HCT116 (cell line): ENCODE data around the gene DMGDH. TPM values are rescaled to one million over a fixed set of nuclear protein-coding genes. Genes with fewer than 3 reads are reported as not detected.

ENCODE experiments used
- ATAC-seq: fragments of 200-7000 bp; cut with Tn5 transposase; 2 replicates; pipeline ENCODE4 v1.9.1; 2020; ENCODE audit warnings: mild to moderate bottlenecking, moderate library complexity
- BruUV-seq: library from RNA; stranded (reverse); fragments of 400-500 nt; replicated peaks from 2 replicates; lab custom pipeline; 2021; lab: Mats Ljungman, UMichigan
- CTCF ChIA-PET: fragments of 300-600 bp; sonication (Branson Sonifier 250); formaldehyde crosslinking; loops from one replicate; lab custom pipeline; 2021; ENCODE audit warnings: antibody characterized with exemption; lab: Charles Lee
- POLR2A ChIA-PET: fragments of 300-600, 350-600 bp; sonication (Branson Sonifier 250); formaldehyde crosslinking; loops from one replicate; lab custom pipeline; 2021; ENCODE audit warnings: antibody characterized with exemption; lab: Charles Lee
- RAD21 ChIA-PET, 2 experiments: fragments of 300-600 bp; sonication (Branson Sonifier 250); formaldehyde crosslinking; loops; one replicate each; lab custom pipeline; 2023; ENCODE audit warnings: low total read pairs in 2 of 2; ENCODE audit not compliant: uncharacterized antibody in 2 of 2, unreplicated experiment in 2 of 2, low non-redundant PET in 1 of 2; lab: Charles Lee
- DNase-seq: peaks from one replicate; pipeline ENCODE4 v3.0.0-alpha.2; 2010; ENCODE audit warnings: low read depth, low spot score
- H2AFZ ChIP-seq: fragments of 200-600 bp; shearing (Covaris generic), sonication (generic); 2 replicates; pipeline ENCODE4 v1.6.1; 2017; ENCODE audit warnings: low read depth, mixed run types, mixed read lengths, antibody characterized with exemption, low read length; ENCODE audit not compliant: poor library complexity, severe bottlenecking
- H3K27ac ChIP-seq: 2 replicates; pipeline ENCODE4 v1.5.1; 2012; ENCODE audit warnings: low read depth, low read length
- H3K27me3 ChIP-seq: fragments of 200-600 bp; sonication (generic); 2 replicates; pipeline ENCODE4 v1.6.1; 2016; ENCODE audit warnings: mixed run types, low read length, mixed read lengths; ENCODE audit not compliant: insufficient read depth
- H3K36me3 ChIP-seq, 2 experiments: fragments of 200-500 bp in 1 of 2; fragments of 200-600 bp in 1 of 2; sonication (Bioruptor generic) in 1 of 2; sonication (generic) in 1 of 2; 2 replicates each; pipeline versions ENCODE4 v1.5.1 to v1.6.1; 2014 to 2016; ENCODE audit warnings: low read length in 2 of 2, inconsistent platforms in 1 of 2, mixed read lengths in 1 of 2, mixed run types in 1 of 2; ENCODE audit not compliant: insufficient read depth in 2 of 2, control insufficient read depth in 1 of 2
- H3K4me1 ChIP-seq, 2 experiments: fragments of 200-600 bp in 1 of 2; sonication (generic) in 1 of 2; 2 replicates each; pipeline versions ENCODE4 v1.5.1 to v1.6.1; 2012 to 2017; ENCODE audit warnings: low read length in 2 of 2, inconsistent platforms in 1 of 2, mild to moderate bottlenecking in 1 of 2, mixed read lengths in 1 of 2, mixed run types in 1 of 2, moderate library complexity in 1 of 2; ENCODE audit not compliant: insufficient read depth in 2 of 2, control insufficient read depth in 1 of 2
- H3K4me2 ChIP-seq: fragments of 200-600 bp; sonication (generic); 2 replicates; pipeline ENCODE4 v1.6.1; 2017; ENCODE audit warnings: mixed run types, low read length, mixed read lengths
- H3K4me3 ChIP-seq, 2 experiments: fragments of 200-600 bp in 1 of 2; sonication (generic) in 1 of 2; replicated peaks in 1 of 2; 2 replicates each; pipeline ENCODE4 v1.5.1; 2011 to 2016; ENCODE audit warnings: low read length in 2 of 2, control low read depth in 1 of 2, low read depth in 1 of 2, mild to moderate bottlenecking in 1 of 2, mixed read lengths in 1 of 2, mixed run types in 1 of 2
- H3K79me2 ChIP-seq: fragments of 200-600 bp; sonication (generic); 2 replicates; pipeline ENCODE4 v1.6.1; 2017; ENCODE audit warnings: mild to moderate bottlenecking, mixed run types, low read length, moderate library complexity, mixed read lengths; ENCODE audit not compliant: insufficient read depth
- H3K9ac ChIP-seq: fragments of 200-600 bp; sonication (generic); 2 replicates; pipeline ENCODE4 v1.6.1; 2016; ENCODE audit warnings: low read length, mixed read lengths
- H3K9me2 ChIP-seq: fragments of 200-600 bp; sonication (generic), shearing (Covaris generic); 2 replicates; pipeline ENCODE4 v1.6.1; 2017; ENCODE audit warnings: mixed run types, mild to moderate bottlenecking, moderate library complexity; ENCODE audit not compliant: insufficient read depth
- H3K9me3 ChIP-seq, 2 experiments: fragments of 200-500 bp in 1 of 2; fragments of 200-600 bp in 1 of 2; sonication (Bioruptor generic) in 1 of 2; sonication (generic) in 1 of 2; 2 replicates each; pipeline ENCODE4 v1.6.1; 2014 to 2017; ENCODE audit warnings: low read length in 2 of 2, mixed read lengths in 2 of 2, inconsistent platforms in 1 of 2, low read depth in 1 of 2, mild to moderate bottlenecking in 1 of 2, mixed run types in 1 of 2, moderate library complexity in 1 of 2; ENCODE audit not compliant: control insufficient read depth in 1 of 2, insufficient read depth in 1 of 2
- H4K20me1 ChIP-seq: fragments of 200-600 bp; sonication (generic), shearing (Covaris generic); 2 replicates; pipeline ENCODE4 v1.6.1; 2017; ENCODE audit warnings: mixed run types, mild to moderate bottlenecking, moderate library complexity; ENCODE audit not compliant: insufficient read depth
- CEBPB ChIP-seq: IDR thresholded peaks from 2 replicates; pipeline ENCODE4 v1.6.1; 2012; ENCODE audit warnings: low read depth
- ELF1 ChIP-seq: IDR thresholded peaks from 2 replicates; pipeline ENCODE4 v1.6.1; 2012; ENCODE audit warnings: low read depth, borderline replicate concordance
- EZH2phosphoT487 ChIP-seq: fragments of 200-600 bp; IDR thresholded peaks from 2 replicates; pipeline ENCODE4 v1.6.1; 2018; ENCODE audit warnings: antibody characterized with exemption, borderline replicate concordance
- FOSL1 ChIP-seq: IDR thresholded peaks from 2 replicates; pipeline ENCODE4 v1.6.1; 2012; ENCODE audit warnings: low read depth
- POLR2AphosphoS5 ChIP-seq: IDR thresholded peaks from 2 replicates; pipeline ENCODE4 v1.6.1; 2011; ENCODE audit warnings: mild to moderate bottlenecking, low read depth, low read length, moderate library complexity
- RAD21 ChIP-seq: IDR thresholded peaks from 2 replicates; pipeline ENCODE4 v1.6.1; 2012; ENCODE audit warnings: low read depth, mild to moderate bottlenecking
- SIN3A ChIP-seq: IDR thresholded peaks from 2 replicates; pipeline ENCODE4 v1.6.1; 2012; ENCODE audit warnings: low read depth
- SP1 ChIP-seq: IDR thresholded peaks from 2 replicates; pipeline ENCODE4 v1.6.1; 2012; ENCODE audit warnings: low read depth
- TCF7L2 ChIP-seq: IDR thresholded peaks from 2 replicates; pipeline ENCODE4 v1.7.0; 2011; ENCODE audit warnings: borderline replicate concordance, inconsistent platforms; ENCODE audit not compliant: insufficient read depth, insufficient read length; ENCODE audit errors: extremely low read depth
- ZFX ChIP-seq: fragments of 450-650 bp; IDR thresholded peaks from 2 replicates; pipeline ENCODE4 v1.6.1; 2017
- intact Hi-C: fragments of 100-400 bp; cut with micrococcal nuclease; formaldehyde crosslinking; loops from 2 replicates; pipeline ENCODE4 v1.10.0; 2022
- total RNA-seq: library from RNA; stranded (reverse); gene quantifications from one replicate; pipeline ENCODE4 v1.2.1, GENCODE V29; 2021; ENCODE audit not compliant: unreplicated experiment
- TF ChIP-seq, protein P1 (sequence below), 3 experiments: fragments of 200-600 bp in 1 of 3; sonication (generic) in 1 of 3; IDR thresholded peaks in 2 of 3; conservative IDR thresholded peaks in 1 of 3; 2 replicates each; pipeline ENCODE4 v1.5.1; 2012 to 2017; ENCODE audit warnings: low read depth in 2 of 3, low read length in 2 of 3, antibody characterized with exemption in 1 of 3, borderline replicate concordance in 1 of 3, control low read depth in 1 of 3, mild to moderate bottlenecking in 1 of 3, mixed read lengths in 1 of 3, mixed run types in 1 of 3, moderate library complexity in 1 of 3; ENCODE audit not compliant: insufficient read depth in 1 of 3
- TF ChIP-seq, protein P2 (sequence below): IDR thresholded peaks from 2 replicates; pipeline ENCODE4 v1.6.1; 2012; ENCODE audit warnings: low read depth
- TF ChIP-seq, protein P3 (sequence below): IDR thresholded peaks from 2 replicates; pipeline ENCODE4 v1.6.1; 2012

Gene DMGDH
- total RNA-seq, 1 experiment from 2014 or later, result 2.3 TPM

DNA sequence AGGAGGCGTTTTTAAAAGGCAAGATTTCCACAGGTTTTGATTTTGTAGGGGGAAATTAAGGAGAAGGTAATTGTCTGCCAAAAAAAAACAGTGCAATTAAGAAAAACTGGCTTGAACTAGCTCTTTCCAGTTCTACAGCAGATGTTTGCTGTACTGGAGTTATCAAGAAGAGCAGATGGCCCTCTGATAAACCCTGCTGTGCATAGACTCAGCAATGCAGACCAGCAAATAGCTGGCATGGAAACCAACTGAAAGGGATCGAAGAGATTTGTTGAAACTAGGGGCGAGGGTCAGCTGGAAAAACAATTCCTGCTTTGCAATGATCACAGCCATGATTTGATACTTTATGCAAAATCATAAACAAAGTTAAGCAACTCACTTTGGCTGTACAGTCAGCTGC, 24.3 kb upstream of the DMGDH start:
- Histone ChIP-seq H4K20me1 (no peaks in the 10 kb centered on the region), H3K4me1 (no peaks in the 10 kb centered on the region), H3K36me3 (no peaks in the 10 kb centered on the region), H3K4me3 (no peak overlapping the region), H3K4me2 (no peak overlapping the region), H3K27ac (no peak overlapping the region), H3K9me3 (no peaks in the 10 kb centered on the region), H3K9ac (no peak overlapping the region), H3K79me2 (no peaks in the 10 kb centered on the region), H3K27me3 (no peaks in the 10 kb centered on the region), H2AFZ (no peak overlapping the region), H3K9me2 (no peaks in the 10 kb centered on the region)
- TF ChIP-seq POLR2AphosphoS5 (no peak), ELF1 (no peak), FOSL1 (no peak), CEBPB (no peak)
- ChIA-PET CTCF (no interaction called here), RAD21 (no interaction called here), POLR2A (no interaction called here)
- BruUV-seq, result no TSS peak
- no peak for ATAC-seq
- intact Hi-C loops, result no loop called here
- DNase-seq, result no peak

DNA sequence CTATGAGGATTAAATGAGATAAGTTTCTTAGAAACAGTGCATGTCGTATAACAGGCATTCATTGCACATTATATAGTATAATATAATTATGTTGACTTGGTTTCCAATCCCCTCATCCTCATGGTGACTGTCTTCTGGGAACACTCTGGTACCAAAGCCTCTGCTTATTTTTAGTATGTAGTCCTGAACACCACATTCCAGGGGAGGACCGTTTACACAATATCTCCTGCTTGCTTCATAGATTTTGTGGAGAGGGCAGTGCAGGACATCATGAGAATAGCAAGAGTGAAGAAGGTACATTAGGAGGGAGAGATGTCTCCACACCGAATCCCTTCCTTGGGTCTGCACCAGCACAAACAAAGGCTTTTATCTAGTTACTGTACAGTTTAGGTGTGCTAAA, 21.6 kb upstream of the DMGDH start:
- BruUV-seq, result no TSS peak

More for the DNA sequence above, 21.6 kb upstream of the DMGDH start:
- Histone ChIP-seq H3K9ac (no peak overlapping the region), H2AFZ (no peak overlapping the region), H3K36me3 (no peaks in the 10 kb centered on the region), H3K4me3 (no peak overlapping the region), H4K20me1 (no peaks in the 10 kb centered on the region), H3K9me2 (no peaks in the 10 kb centered on the region), H3K9me3 (no peaks in the 10 kb centered on the region), H3K27me3 (no peaks in the 10 kb centered on the region), H3K4me1 (no peaks in the 10 kb centered on the region), H3K27ac (no peak overlapping the region), H3K4me2 (no peak overlapping the region), H3K79me2 (no peaks in the 10 kb centered on the region)
- TF ChIP-seq TCF7L2, result no peak
- TF ChIP-seq, protein P1, sequence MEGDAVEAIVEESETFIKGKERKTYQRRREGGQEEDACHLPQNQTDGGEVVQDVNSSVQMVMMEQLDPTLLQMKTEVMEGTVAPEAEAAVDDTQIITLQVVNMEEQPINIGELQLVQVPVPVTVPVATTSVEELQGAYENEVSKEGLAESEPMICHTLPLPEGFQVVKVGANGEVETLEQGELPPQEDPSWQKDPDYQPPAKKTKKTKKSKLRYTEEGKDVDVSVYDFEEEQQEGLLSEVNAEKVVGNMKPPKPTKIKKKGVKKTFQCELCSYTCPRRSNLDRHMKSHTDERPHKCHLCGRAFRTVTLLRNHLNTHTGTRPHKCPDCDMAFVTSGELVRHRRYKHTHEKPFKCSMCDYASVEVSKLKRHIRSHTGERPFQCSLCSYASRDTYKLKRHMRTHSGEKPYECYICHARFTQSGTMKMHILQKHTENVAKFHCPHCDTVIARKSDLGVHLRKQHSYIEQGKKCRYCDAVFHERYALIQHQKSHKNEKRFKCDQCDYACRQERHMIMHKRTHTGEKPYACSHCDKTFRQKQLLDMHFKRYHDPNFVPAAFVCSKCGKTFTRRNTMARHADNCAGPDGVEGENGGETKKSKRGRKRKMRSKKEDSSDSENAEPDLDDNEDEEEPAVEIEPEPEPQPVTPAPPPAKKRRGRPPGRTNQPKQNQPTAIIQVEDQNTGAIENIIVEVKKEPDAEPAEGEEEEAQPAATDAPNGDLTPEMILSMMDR (IDR thresholded peaks at IDR 0.05 in 2 of 3, conservative IDR thresholded peaks at IDR 0.05 in 1 of 3; ENCODE audit: borderline replicate concordance in 1 of 3, insufficient read depth in 1 of 3, low read depth in 2 of 3, low read length in 2 of 3), result no peak
- TF ChIP-seq ELF1, result no peak
- no peak for TF ChIP-seq SP1
- no peak for TF ChIP-seq SIN3A
- TF ChIP-seq, protein P2, sequence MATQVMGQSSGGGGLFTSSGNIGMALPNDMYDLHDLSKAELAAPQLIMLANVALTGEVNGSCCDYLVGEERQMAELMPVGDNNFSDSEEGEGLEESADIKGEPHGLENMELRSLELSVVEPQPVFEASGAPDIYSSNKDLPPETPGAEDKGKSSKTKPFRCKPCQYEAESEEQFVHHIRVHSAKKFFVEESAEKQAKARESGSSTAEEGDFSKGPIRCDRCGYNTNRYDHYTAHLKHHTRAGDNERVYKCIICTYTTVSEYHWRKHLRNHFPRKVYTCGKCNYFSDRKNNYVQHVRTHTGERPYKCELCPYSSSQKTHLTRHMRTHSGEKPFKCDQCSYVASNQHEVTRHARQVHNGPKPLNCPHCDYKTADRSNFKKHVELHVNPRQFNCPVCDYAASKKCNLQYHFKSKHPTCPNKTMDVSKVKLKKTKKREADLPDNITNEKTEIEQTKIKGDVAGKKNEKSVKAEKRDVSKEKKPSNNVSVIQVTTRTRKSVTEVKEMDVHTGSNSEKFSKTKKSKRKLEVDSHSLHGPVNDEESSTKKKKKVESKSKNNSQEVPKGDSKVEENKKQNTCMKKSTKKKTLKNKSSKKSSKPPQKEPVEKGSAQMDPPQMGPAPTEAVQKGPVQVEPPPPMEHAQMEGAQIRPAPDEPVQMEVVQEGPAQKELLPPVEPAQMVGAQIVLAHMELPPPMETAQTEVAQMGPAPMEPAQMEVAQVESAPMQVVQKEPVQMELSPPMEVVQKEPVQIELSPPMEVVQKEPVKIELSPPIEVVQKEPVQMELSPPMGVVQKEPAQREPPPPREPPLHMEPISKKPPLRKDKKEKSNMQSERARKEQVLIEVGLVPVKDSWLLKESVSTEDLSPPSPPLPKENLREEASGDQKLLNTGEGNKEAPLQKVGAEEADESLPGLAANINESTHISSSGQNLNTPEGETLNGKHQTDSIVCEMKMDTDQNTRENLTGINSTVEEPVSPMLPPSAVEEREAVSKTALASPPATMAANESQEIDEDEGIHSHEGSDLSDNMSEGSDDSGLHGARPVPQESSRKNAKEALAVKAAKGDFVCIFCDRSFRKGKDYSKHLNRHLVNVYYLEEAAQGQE, result no peak
- TF ChIP-seq, protein P3, sequence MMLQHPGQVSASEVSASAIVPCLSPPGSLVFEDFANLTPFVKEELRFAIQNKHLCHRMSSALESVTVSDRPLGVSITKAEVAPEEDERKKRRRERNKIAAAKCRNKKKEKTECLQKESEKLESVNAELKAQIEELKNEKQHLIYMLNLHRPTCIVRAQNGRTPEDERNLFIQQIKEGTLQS, result no peak
- TF ChIP-seq EZH2phosphoT487, result no peak
- TF ChIP-seq RAD21, result no peak
- TF ChIP-seq ZFX, result no peak
- intact Hi-C loops, result no loop called here
- ATAC-seq (no peak), DNase-seq (no peak)
- ChIA-PET CTCF (no interaction called here), RAD21 (no interaction called here), POLR2A (no interaction called here)
